Epithelial cell of esophagus (primary cell): ENCODE measurements around the gene BCL7A.
"Not testable (repeated sequence)": the region's sequence is repeated elsewhere in the genome, so short reads cannot be mapped to it uniquely, and the experiment has no call there.

Experiments used
- DNase-seq: peaks from one replicate; pipeline ENCODE4 v3.0.0; 2010; ENCODE audit warnings: low read depth
- H3K4me3 ChIP-seq: 2 replicates; pipeline ENCODE4 v1.5.1; 2011; ENCODE audit warnings: mild to moderate bottlenecking, low read length, control low read depth
- CTCF ChIP-seq: IDR thresholded peaks from 2 replicates; pipeline ENCODE4 v1.5.1; 2011; ENCODE audit warnings: low read depth, mild to moderate bottlenecking, low read length, control low read depth, inconsistent platforms; ENCODE audit not compliant: insufficient read depth; ENCODE audit errors: missing control alignments

The BCL7A gene

GRCh38 chr12:121981456-121981855 is 40.2 kb upstream of the BCL7A start:
- no peak overlapping the region for H3K4me3 ChIP-seq
- DNase-seq = no peak
- TF ChIP-seq CTCF = no peak

GRCh38 chr12:121982950-121983349 is 38.7 kb upstream of the BCL7A start:
- no peak for TF ChIP-seq CTCF
- no peak overlapping the region for H3K4me3 ChIP-seq
- DNase-seq = no peak

DNA sequence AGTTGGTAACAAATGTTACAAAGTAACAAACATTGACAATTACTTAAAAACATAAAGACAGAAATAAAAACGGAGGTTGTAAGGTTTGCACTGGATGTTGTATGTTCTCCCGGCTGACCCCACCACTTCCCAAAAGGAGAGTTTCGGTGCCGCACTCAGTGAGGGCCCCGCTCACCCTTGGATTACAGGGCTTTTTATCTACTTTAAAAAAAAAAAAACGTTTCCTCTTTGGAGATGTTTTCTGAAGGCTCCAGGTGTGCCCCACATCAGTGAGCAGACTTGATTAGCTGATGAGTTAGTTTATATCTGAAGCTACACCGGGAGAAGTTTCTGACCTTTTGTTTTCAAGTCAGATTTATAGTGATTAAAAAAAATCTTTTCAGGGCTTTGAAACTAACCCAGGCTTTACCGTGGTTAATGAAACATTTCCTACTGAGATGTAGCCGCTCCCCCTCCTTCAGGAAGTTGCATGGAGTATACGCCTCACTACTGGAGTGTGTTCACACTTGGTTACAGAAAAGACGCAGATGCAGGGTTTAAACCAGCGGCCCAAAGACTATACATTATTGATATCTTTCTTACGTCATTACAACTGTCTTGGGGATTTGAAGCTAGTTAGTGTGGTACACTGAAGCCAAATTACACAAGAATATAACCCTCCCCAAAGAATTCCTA is 38.0 kb upstream of the BCL7A start:
- TF ChIP-seq CTCF = no peak
- no peak for DNase-seq
- H3K4me3 ChIP-seq = no peak overlapping the region

GRCh38 chr12:121986489-121987245 is 35.0 kb upstream of the BCL7A start:
- H3K4me3 ChIP-seq = no peak overlapping the region
- TF ChIP-seq CTCF = no peak
- no peak for DNase-seq

DNA sequence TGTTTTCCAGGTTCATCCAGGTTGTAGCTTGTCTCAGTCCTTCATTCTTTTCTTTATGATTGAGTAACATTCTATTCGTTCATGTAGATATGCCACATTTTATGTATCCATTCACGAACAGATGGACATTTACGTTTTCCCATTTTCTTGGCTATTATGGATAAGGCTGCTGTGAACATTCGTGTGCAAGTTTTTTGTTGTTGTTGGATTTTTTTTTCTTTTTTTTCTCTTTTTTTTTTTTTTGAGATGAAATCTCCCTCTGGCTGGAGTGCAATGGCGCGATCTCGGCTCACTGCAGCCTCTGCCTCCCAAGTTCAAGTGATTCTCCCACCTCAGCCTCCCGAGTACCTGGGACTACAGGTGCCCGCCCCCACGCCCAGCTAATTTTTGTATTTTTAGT is 33.2 kb upstream of the BCL7A start:
- not testable (repeated sequence) for H3K4me3 ChIP-seq, DNase-seq

DNA sequence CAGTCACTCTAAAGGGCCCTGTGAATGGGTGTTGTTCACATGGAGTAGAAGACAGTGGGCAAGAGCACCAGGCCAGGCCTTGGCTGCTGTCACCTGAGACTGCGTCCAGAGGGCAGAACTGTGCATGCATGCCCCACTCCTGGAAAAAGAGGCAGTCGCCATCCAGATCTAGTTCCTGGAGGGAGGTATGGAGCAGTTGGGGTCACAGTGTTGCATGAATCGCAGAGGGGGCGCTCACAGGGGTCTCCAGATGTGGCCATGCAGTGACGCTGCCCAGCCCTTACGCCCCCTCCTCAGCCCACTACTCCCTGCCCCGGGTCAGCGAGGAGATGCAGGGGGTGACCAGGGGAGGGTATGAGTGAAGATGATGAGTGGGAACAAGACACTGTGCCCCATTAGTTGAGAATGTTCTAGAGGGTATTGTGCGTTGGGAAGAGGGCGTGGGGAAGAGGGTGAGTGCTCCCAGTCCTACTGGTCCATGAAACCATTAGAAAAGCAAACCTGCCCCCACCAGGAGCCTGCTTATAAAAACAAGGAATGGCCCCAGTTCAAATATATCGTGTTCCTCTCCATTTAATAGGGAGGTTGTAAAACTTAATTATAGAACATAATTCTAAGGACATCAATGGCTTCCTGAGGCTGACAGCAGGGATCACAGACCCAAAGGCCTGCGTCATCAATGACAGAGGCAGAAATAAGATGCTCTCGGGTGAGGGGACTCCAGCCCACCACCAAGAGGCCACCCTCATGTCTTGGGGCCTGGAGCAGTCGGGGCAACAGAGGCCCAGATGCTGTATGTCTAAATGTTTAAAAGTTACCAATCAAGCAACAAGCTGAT is 32.2 kb upstream of the BCL7A start:
- no peak for TF ChIP-seq CTCF

GRCh38 chr12:121990114-121990647 is 31.5 kb upstream of the BCL7A start:
- H3K4me3 ChIP-seq = no peak overlapping the region
- no peak for DNase-seq
- TF ChIP-seq CTCF = no peak

More for the DNA sequence above, 32.2 kb upstream of the BCL7A start:
- no peak overlapping the region for H3K4me3 ChIP-seq
- no peak for DNase-seq
